Activated gamma-delta T cell treated with anti-CD3 and anti-CD28 coated beads, Interleukin-2, amount 50 U/mL, for 16 hours (primary cell): ENCODE measurements around the gene TLR10.
"Not testable (repeated sequence)": the region's sequence is repeated elsewhere in the genome, so short reads cannot be mapped to it uniquely, and the experiment has no call there.

Source experiments
- DNase-seq: peaks from one replicate; pipeline ENCODE4 v3.0.0-alpha.2; 2020; ENCODE audit warnings: low read depth

The TLR10 gene

DNA sequence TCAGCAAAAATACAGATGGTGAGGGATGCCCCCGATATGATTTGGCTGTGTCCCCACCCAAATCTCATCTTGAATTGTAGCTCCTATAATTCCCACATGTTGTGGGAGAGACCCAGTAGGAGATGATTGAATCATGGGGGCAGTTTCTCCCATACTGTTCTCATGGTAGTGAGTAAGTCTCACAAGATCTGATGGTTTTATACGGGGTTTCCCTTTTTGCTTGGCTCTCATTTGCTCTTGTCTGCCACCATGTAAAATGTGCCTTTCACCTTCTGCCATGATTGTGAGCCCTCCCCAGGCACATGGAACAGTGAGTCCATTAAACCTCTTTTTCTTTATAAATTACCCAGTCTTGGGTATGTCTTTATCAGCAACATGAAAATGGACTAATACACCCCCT is 15.8 kb downstream of the TLR10 start:
- DNase-seq, result not testable (repeated sequence)

DNA sequence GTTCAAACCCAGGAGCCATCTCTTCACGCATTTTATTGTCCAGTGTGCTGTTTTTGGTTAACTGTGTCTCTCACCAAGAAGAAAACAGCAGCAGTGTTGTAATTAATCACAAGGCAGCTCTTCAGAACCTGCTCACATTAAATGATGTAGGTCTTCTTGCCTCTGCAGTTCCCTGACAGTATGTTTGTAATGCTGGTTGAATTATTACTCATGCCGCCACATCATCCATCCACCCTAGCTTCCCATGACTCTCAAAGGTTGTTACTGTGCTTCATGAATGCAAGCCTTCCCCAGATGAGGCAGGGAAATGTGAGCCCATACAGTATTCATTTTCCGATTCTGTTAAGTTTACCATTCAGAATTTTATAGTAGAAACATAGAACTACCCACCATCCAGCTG is 17.4 kb downstream of the TLR10 start:
- DNase-seq, result no peak

DNA sequence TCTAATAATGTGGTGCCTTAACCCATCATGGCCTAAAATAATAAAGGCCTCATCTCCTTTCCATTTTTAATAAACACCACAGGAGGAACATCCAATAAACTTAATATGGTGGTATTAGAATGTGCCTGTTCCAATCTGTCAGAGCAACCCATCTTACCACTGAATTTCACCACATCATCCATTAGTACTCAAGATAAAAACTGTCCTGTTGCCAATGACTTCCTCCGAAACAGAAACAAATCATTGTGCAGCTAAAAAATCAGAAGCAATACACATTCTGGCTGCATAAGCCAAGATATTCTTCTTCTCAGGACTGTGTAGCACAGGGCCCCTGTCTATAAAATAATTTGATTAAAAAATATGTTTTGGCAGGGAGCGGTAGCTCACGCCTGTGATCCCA is 18.5 kb downstream of the TLR10 start:
- DNase-seq, result no peak

DNA sequence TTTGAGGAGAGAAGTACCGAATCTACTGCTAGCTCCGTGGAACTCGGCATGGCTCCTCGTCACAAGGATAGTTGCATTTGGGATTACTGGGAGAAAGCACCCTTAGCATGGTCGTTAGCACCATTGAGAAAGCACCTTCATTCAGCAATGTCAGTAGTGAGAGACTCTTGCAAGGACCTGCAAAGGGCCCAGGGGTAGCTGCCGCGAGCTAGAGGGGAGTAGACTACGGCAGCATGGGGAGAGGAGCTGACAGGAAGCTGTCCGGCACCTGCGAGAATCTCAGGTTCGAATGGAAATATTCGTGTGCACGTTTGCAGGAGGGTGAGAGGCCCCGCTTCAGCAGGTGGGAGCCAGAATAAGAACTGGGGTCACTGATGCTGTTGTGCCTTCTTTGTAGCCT is 20.2 kb downstream of the TLR10 start:
- DNase-seq, result no peak

DNA sequence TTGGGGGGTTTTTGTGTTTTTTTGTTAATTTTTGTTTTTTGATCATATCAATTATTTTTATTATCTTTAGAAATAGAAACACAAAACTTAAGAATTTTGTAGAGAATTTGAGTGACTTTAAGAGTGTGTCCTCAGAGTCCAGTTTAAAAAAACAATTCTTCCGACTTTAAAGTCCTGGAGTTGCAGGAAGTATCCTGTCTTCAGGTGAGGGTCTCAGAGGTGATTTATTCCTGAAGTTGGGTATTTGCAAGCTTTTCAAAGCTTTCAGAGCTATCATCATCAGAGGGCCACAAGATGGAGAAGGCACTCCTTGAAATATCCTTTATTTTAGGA is 23.0 kb downstream of the TLR10 start:
- DNase-seq, result no peak

DNA sequence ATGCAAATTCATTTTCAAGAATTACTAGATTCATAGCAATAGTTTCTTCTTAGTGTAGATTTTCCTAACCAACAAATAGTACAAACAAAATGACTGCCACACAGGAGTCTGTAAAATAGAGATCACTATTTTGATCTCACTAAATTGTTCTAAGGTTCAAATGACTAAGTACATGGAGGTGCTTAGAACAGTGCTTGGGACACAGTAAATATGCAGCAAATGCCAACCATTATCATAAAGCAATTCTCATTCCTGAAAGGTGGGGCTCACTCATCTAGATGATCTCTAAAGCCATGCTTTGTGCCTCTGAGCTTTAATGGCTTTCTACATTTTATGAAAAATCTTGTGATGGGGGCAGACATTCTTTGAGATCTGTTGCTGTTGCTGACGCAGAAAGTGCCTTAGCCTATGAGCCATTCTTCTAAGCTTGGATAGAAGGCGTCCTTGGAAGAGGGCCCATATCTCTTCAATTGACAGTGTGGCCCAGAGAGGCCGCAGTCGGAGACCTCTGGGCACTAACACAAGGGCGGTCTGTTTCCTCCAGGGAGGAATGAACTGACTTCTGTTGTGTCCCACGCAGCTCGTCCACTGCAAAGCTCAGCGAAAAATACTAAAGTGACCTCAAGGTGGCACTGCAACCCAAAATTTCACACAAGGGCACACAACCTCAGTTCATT is 23.5 kb downstream of the TLR10 start:
- peak; percentile 23 for DNase-seq

DNA sequence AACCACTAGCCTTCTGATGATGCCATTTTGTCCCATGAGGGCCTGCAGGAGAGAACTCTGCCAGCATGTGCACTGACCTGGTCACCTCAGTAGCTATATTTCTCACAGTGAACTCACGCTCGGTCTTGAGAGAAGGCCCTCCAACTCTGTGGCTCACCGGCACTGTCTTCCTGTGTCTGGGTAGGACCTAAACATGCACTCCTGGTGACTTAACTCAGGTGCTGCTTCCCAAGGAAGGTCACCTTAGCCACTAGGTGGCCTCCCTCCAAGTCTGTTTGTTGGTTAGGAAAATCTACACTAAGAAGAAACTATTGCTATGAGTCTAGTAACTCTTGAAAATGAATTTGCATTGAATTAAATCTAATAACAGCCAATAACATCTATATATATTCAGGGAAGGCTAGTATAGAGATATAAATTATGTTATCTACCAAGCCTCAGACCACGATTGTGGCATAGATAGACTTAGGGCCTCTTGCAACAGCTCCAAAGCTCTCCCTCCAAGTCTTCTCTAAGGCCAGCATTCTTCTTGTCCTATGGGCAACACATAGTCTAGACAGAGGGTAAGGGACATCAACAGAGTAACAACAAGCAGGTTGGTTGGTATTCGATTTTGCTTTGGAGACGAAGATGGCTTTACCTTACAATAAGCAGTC is 24.7 kb downstream of the TLR10 start:
- no peak for DNase-seq

DNA sequence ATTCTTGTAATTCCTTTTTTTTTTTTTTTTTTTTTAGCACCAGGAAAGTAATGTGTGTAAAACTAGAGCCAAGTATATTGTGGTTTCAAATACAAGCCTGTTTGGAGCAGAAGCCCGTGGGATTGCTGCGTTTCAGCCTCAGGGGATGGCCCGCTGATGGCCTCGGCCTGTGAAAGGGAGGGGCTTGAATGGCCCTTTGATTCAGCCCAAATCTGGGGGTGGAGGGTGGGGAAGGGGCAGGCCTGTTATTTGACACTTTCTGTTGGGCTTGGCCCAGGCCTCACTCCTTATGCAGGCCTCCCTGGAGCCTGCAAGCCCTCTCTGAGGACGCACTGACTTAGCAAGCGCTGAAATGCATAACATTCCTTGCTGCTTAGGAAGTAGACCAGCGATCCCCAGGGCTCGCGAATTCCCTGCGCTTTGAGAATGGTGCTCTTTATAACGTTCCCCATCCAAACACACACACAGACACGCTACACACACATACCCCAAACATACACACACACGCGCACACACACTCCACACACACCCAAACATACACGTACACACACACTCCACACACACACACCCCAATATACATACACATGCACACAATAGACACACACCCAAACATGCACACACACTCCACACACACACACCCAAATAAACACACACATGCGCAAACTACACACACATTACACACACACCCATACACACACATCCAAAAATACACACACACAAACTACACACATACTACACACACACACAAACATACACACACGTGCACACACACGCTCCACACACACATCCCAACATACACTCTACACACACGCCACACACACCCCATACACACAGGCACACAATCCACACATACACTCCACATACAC is 29.6 kb downstream of the TLR10 start:
- DNase-seq, result no peak

DNA sequence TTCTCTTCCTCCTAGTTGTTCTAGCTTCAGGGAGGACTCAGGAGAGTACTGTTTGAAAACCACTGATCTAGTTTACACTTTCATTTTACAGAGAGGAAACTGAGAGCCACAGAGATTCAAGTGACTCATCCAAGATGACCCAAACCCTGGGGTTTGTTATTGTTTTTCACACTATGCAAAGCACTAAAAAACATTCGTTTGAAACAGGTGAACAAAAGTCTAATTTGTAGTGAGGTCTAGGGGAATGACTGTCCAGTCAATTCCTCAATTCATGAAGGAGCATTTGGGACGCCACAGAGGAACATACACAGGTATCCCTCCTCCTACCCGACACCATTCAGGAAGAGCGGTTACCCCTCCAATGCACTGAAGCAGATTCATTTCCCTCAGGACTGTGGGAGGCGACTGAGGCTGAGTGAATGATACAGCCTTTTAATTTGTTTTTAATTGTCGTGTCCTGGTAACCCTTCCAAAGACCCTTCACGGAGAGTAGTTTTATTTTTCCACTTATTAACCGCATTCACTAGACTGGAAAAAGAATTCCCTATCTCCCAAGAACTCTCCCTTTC is 30.3 kb downstream of the TLR10 start:
- no peak for DNase-seq

DNA sequence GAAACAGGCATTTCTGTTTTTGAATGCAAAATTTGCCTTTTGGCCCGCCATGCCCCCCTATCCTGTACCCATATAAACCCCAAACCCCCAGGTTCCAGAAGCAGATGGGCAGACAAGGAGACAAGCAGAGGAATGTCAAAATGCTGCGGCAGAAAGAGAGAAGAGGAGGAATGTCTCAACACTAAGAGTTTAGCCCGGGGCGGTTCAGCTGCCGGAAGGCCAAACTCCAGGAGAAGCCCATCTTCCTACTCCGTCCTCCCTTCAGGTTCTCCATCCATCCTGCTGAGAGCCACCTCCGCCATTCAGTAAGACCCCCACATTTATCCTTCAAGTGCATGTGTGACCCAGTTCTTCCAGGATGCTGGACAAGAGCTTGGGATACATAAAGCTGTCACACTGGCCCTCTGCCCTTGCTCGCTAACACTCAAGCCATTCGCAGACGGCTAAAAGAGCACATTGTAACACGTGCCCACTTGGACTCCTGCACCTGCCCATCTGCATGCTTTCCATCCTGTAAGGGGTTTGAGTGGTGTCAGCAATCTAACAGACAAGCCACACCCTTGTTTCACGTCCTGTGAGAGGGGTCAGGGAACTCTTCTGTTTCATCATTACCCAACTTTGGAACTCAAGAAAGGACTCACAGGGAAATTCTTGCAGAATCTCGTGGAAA is 31.3 kb downstream of the TLR10 start:
- no peak for DNase-seq

DNA sequence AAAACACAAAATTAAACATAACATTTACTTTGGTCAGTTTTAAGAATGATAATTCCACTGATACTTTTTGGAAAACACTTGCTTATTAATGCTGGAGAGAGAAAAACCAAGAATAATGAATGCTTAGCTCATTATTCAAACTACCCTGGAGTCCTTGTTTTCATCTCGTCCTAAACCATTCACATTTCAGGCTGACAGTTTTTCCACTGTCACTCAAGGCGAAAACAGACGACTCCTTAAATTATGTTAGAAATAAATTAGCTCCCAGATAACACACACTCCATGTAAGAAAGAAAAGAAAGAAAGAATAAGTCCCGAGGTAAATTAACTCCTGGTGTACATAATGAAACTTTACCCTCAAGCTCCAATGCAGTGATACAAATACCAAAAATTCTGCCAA is 33.5 kb downstream of the TLR10 start:
- no peak for DNase-seq

DNA sequence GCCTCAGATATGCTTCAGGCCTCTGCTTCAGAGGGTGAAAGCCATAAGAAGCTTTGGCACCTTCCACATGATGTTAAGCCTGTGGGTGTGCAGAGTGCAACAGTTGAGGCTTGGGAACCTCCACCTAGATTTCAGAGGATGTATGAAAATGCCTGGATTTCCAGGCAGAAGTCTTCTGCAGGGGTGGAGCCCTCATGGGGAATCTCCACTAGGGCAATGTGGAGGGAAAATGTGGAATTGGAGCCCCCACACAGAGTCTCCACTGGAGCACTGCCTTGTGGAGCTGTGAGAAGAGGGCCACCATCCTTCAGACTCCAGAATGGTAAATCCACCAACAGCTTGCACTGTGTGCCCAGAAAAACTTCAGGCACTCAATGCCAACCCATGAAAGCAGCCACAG is 35.2 kb downstream of the TLR10 start:
- no peak for DNase-seq

DNA sequence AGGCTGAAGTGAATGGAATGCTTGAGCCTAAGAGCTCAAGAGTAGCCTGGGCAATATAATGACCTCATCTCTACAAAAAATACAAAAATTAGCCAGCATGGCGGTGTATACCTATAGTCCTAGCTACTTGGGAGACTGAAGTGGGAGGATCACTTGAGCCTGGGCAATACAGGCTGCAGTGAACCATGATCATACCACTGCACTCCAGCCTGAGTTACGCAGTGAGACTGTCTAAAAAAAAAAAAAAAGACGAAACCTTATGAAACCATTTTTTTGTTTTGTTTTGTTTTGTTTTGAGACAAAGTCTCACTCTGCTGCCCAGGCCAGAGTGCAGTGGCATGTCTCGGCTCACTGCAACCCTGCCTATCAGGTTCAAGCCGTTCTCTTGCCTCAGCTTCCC is 36.9 kb downstream of the TLR10 start:
- no peak for DNase-seq

DNA sequence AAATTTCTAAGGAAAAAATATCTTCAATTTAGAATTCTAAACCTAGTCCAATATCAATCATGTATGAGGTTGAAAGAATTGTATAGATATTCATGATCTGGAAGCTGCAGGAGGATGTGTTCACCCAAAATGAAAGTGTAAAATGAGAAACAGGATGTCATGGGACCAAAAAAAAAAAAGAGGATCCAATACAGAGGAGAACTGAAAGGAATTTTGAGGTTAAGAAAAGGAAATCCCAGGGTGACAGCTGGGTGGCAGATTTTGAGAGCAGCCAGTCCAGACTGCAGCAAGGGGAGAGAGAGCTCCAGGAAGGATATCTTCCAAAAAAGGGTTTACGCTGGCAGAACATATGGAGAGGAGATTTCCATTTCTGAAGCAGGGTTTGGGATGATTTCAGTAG is 38.9 kb downstream of the TLR10 start:
- DNase-seq, result no peak

DNA sequence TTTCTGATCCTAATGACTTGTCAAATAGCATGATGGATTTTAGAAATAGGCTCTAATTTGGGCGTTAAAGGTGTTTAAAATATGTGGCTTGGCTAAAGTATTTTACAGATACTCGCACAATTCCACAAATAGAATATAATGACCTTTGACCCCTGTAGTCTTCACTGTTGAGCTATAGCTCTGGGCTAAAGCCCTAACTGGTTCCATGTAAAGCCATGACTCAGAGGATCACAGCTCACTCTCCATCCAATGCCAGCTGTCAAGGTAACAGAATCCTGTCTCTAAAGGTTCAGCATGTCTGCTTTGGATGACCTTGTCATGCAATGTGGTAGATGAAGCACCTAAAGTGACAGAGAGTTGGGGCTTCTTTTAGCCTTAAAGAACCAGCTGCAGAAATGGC is 42.5 kb downstream of the TLR10 start:
- no peak for DNase-seq

DNA sequence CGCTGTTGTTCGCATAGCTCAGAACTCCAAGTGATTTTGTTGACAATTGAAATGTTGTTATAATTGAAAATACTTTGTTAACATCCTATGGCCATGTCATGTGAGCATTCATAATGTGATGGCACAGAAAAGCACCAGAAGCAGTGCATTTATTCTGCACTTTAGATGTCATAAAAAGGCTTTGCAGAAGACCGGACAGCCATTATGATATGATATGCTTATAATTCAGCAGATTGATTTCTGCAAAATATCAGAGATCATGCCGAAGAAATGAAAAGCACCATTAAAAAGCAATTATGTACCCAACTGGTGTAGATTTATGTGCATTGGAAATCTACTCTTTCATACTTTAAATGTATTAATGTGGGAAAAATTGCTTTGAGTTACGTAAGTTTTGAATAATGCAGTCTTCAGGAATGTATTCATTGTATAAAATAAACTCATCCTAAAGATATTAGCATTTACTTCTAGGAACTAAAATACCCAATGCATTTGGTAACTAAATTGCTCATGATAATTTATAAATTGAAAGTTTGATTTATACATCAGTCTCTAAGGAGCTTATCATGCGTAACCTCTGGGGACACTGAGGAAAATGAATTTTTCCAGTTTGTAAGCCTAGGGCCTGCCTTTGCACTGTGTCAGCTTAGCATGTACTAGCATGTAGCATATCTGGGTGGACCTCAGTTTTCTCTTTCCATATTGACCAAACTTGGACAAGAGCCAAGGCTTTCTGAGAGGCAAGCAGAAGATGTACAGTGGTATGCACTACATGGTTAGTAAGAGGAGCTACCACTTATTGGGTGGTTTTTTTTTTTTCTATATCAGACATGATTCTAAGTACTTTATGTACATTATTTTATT is 43.6 kb downstream of the TLR10 start:
- no peak for DNase-seq

DNA sequence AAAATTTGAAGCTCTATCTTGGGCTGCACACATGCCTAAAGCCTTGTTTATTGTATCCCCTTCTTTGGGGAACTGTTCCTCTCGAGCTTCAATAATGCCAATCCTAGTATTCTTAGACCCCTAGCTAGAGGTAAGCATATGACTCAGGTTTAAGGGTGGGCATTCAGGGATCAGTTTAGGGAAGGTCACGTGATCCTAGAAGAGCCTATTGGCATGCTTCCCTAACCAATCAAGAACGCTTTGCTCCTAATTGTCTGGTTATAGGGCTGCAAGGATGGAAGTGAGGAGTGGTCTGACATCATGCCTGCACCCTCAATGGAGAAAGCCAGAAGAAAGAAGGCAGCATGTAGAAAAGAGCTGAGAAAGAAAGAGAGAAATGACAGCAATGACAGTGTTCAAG is 46.9 kb downstream of the TLR10 start:
- no peak for DNase-seq

DNA sequence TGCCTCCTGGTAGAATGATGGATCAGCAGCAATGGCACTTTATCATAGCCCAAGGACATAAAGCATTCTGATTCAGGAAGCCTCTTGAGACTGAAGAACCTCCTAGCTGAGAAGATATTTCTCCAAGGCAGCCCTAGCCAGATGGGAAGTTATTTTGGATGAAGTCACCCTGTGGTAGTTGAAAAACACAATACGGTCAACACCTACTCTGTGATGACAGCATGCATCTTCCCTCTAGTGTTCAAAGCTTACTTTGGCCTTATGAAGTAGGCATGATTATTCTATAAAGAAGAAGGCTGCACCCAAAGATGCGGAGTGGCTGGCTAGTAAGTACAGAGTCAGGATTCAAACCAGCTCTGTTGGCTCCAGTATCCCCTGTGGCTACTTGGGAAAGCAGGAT is 47.9 kb downstream of the TLR10 start:
- no peak for DNase-seq

DNA sequence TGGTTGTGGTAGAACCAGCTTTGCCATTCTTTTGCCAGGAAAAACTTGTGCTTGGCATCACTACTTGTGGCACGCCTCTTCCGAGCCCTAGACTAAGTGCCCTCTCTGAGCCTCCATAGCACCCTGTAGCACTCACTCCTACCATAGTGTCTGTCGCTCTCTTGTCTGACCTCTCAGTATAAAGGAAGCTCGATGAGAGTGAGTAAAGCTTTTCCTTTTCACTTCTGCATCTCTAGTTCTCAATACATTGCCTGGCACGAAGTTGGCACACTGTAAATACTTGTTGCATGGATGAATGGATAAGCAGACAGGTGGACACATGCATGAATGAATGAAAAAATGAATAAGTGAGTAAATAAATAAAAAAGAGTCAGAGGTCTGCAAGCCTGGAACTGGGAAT is 48.3 kb downstream of the TLR10 start:
- no peak for DNase-seq

DNA sequence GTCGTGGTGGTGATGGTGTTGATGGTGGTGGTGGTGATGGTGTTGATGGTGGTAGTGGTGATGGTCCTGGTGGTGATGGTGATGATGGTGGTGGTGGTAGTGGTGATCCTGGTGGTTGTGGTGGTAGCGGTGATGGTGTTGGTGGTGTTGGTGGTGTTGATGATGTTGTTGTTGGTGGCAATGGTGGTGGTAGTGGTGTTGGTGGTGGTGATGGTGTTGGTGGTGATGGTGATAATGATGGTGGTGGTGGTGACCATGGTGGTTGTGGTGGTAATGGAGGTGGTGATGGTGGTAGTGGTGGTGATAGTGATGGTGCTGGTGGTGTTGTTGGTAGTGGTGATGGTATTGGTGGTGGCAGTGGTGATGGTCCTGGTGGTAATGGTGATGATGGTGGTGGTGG is 49.1 kb downstream of the TLR10 start:
- no peak for DNase-seq

DNA sequence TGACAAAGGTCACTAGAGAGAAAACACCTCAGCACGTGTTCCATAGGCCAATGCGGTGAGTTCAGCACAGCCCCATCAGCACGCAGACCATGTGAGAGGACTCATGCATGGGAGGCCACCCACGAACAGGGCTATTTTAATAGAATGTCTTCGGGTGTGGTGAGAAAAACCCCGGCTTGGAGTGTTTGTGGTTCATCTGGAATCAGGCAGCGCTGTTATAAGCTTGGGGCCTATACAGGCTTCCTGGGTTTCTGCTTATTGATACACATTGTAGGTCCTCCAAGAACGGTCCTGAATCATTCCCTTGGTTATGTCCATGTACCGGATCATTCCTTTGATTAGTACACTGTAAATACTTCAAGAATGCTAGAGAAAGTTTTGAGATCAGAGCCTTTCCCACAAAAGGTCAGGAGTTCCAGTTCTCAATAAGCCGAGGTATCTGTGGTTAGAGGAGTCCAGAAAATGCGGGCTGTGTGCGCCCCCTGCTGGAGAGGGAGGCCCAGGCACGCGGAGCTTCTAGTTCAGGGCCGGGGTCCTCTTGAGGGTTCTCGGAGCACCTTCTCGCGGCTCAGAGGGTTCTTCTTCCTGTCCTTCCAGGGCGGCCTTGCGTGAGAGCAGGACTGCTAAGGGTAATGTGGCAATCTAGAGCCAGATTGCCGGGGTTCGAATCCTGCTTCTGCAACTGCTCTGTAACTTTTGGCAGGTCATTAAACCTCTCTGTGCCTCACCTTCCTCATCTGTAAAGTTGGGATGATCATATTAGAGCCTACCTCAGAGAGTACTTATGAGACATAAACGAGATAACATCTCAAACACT is 51.8 kb downstream of the TLR10 start:
- DNase-seq, result peak; percentile 66
